ENCODE results near the gene ADAMTS1.
A peak's percentile ranks its signal among the peaks of the same experiment; 100 is the strongest.

The ADAMTS1 gene

DNA sequence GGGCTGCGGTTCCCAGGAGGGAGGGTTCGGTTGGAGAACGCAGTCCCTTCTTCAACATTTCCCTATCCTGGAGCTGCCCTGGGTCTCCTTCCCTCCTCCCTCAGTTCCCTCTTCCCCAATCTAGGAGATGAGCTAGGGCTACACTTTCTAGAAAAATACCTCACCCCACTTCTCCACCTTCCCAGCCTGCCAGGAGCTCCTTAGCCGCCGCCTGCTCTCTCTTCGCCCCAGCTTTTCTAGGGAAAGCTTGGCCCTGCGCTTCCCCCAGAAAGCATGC lies 488 bp upstream of the ADAMTS1 start:
- DNase-seq, result peak in 6 of 58 donors; percentile 34 to 74 (median 58)

DNA sequence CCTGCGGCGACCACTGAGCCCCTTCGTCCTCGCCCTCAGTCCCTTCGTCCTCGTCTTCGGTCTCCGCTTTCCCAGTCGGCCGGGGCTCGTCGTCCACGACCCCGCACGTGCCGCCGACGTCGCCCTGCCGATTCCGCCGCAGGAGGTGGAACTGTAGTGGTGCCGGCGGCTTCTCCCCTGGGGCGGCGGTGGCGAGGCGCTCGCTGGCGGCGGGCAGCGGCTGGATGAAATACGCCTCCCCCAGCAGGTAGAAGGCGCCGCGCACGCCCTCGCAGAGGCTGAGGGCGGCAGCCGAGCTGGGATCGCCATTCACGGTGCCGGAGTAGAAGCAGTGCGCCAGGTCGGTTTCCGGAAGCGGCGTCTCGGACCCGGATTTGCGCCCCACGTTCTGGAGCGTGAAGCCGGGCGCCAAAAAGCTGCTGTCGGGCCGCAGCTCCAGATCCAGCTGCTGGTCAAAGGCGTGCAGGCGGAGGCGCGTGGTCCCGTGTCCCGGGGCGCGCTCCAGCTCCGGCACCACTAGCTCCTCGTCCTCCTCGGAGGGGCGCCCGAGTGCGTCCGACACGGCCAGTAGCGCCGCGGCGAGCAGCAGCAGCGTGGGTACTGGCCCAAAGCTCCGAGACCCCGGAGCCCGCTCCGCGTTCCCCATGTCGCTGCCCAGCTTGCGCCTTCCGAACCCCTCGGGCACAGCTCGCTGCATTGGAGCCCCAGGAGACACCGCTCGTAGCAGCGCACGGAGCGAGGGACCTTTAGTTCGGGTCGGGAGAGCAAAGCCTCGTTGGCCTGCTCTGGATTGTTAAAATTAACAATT lies 747 bp downstream of the ADAMTS1 start:
- DNase-seq, result peak in 49 of 58 donors; percentile 8 to 65 (median 51)

DNA sequence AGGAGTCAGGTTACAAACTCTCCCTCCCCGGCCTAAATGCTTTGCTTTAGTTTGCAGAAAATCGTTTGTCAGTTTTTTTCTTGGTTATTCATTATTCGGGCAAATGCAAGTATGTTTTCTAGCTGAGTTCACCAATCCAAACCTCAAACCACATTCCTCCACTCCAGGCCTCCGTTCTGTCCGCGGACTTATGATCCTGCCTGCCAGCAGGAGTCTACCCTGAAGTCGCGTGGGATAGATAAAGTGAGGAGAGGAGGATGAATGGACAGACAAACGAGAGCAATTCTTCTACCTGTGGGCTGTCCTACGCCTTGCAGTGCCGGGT lies 1.3 kb downstream of the ADAMTS1 start:
- no peak for DNase-seq

DNA sequence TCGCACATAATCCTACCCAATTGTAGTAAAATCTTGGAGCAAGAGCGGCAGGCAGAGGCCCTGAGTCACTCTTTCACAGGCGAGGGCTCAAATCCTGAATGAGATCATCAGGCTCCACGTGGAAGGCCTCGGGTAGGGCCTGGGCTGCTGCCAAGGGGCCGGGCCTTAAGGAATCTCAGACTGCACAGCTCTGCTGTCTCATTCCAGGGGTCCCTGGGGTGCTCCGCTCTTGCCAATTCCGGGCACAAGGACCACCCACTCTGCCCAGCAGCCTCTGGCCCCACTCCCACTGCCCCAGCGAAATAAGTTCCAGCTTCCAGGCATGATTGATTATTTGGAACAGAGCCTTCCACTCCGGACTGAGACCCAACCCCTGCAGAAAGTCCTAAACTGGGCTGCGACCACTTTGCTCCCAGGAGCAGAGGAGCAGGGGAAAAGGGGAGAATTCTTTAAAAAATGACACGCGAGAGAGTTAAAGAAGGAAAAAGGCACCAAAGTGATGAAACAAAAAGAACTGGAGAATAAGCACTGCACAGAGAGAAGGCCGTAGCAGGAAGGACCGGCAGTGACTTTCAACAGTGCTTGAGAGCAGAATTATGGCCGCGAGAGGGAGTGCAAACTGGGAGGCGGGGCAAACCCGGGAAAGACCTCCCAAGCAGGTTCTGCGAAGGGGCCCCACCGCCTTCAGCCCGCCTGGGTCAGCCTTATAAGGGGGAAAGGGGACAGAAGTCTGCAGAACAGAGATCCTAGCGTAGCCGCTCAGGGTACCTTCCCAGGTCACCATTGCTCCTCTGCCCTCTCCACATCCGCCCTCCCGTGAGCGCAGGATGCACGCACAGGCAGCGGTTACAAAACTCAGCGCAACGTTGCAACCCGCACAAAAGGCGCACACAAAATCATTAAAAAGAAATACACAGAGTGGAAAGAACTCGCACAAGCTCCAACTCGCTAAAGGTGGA lies 2.0 kb downstream of the ADAMTS1 start:
- DNase-seq, result peak in 56 of 58 donors; percentile 18 to 92 (median 76)

DNA sequence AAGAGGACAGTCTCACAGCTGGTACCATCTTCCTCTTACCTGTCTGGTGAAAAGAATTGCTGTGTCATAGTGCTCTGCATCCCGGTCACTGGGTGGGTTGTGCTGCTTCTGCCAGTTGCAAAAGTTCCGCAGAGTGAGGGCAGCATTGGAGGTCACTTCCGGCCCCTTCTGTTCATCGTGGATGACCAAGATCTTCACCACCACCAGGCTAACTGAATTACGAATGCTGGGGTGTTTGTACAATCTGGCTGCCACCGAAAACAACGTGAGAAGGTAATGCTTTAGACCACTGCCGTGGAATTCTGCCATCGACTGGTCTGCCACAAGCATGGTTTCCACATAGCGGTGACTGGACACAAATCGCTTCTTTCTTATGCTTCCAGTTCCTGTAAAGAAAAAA lies 2.9 kb downstream of the ADAMTS1 start:
- DNase-seq, result no peak

DNA sequence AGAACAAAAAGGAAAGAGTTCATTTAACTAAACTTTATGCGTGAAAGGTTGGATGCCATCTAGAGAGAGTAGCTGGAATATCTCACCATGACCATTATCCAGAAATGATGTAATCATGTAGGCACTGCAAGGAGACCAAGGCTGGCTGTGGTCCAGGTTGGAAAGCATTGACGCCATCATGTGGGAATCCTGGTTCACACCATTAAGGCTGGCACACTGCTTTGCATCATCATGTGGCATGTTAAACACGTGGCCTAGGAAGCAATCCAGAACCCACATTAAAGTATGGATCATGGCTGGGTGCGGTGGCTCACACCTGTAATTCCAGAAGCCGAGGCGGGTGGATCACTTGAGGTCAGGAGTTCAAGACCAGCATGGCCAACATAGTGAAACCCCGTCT lies 4.3 kb downstream of the ADAMTS1 start:
- peak in 11 of 58 donors; percentile 10 to 89 (median 27) for DNase-seq

DNA sequence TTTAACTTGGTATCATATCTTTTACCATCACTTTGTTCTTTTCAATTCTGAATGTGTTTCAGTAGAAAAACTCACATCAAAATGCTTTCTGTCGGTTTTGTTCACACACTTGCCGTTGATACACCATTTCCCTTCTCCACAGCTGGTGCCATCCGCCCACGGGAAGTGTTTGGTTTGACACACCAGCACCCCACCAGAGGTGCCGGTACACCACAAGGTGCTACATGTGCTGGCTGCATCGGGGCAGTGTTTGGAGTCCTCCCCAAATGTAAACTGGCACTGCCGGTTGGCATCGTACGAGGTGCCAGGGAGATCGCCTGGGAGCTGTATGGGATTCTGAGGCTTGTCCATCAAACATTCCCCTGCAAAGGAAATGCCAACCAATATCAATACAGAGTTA lies 5.0 kb downstream of the ADAMTS1 start:
- peak in 1 of 58 donors; percentile 5 for DNase-seq

DNA sequence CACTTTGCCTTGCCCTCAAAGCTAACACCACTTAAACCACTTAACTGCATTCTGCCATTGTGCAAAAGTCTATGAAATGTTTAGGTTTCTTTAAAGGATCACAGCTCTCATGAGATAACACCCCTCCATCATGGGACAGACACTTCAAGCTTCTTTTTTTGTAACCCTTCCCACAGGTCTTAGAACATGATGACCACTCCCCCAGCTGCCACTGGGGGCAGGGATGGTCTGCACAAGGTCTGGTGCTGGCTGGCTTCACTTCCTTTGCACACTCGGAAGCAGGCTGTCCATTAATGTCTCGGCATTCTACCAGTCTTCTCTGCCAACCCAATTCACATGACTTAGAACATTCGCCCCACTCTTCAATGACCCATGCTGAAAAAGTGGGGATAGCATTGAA lies 7.7 kb downstream of the ADAMTS1 start:
- DNase-seq, result no peak

DNA sequence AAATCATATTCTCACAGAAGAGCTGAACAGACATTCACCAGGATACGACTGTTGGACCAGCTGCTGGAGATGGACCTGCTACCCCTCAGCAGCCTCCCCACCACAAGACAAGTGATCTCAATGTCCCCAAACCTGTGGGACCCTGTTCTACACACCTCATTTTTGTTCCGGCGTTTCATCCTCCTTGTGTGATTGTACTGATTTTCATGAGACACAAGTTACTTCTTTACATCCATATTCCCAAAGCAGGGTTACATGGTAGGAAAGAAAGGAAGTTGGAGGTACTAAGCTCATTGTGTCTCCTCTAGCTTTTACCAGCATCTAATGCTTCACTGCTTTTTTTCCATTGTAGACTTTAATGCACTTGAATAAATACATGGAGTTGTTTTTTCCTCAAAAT lies 8.7 kb downstream of the ADAMTS1 start:
- DNase-seq, result no peak

DNA sequence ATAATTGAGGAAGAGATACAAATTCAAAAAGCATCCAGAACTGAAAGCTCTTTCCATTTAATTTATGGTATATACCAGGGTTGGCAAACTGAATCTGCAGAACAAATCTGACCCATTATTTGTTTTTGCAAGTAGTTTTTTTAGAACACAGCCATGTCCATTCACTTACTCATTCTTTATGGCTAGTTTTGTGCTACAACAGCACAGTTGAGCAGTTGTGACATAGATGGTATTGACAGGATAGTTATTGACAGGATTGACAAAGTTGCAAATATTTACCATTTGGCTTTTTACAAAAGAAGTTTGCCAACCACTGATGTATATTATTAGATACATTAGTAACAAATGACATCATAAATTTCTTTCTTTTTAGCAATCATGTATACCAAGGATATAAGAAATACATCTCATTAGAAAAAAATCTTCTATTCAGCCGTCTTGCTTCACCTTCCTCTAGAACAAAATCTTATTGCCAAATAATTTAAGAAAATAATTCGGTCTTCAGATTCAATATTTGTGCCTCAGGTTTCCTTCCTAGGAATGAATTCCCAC lies 9.4 kb downstream of the ADAMTS1 start:
- no peak for DNase-seq

DNA sequence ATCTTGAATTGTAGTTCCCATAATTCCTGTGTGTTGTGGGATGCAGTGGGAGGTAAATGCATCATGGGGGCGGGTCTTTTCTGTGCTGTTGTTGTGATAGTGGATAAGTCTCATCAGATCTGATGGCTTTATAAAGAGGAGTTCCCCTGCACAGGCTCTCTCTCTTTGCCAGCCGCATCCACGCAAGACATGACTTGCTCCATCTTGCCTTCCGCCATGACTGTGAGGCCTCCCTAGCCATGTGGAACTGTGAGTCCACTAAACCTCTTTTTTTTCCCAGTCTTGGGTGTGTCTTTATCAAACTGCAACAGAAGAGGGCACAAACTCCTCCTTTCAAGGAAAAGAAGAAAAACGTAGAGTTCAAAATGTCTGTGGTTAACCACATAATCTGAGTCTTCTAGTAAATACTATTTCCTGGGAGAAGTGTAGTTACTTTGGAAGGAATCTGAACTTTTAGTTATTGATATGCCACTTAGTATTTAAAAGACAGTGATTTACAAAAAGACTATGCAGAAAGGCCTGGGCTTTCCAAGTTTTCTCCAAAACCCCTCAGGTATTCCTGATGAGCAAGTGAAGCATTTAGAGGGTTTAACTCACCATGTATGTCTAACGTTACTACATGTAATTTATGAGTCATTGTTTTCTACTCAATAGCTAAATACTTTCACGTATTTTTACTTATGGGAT lies 10.0 kb downstream of the ADAMTS1 start:
- DNase-seq, result no peak

DNA sequence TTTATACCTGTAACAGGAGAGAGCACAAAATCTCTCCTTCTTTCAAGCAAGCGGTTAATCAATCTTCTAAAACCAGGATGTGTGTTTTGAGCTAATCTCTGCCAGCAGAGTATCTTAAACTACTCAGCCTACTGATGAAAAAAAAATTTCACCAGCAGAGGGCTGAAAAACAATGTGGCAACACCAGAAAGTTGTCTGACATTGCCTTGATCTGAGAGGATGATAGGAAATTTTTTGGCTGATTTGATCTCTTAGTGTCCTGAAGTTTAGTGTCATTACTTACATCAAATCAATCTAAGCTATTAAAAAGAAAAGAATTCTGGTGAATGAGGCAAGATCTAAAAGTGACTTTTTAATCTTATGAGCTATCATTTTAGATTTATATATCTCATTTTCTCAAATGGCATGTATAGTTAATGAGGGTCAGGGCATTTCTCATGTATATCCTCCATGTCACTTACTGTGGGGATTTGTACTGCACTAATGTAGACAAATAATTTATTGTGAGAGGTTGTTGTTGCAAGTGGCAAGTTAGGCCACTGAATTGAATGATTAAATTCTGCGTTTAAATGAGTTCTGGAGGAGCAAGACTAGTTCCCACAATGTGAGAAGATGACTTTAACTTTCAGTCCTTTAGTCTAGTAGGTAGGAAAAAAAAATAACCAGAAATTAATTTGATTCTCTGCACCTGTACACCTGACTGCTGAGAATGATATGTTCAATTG lies 10.9 kb downstream of the ADAMTS1 start:
- no peak for DNase-seq

DNA sequence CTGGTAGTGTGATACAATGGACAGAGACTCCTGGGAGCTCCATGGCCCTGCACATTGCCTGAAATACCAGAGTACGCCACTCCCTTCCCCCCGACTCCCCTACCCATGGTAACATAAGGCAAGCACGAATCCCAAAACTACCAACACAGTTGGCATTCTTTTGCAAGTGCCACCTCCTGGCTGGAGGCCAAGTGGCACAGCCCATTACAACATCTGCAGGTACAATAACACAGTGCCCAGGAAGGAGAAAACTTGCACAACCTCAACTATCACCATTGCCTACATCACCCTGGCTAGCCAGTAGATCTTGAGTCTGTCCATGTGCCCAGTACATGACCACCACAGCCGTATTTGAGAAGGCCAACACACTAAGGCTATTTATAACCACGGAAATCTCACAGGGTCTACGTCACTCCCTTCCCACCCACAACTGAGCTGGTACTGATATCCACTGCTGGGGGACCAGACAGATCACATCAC lies 11.7 kb downstream of the ADAMTS1 start:
- no peak for DNase-seq

DNA sequence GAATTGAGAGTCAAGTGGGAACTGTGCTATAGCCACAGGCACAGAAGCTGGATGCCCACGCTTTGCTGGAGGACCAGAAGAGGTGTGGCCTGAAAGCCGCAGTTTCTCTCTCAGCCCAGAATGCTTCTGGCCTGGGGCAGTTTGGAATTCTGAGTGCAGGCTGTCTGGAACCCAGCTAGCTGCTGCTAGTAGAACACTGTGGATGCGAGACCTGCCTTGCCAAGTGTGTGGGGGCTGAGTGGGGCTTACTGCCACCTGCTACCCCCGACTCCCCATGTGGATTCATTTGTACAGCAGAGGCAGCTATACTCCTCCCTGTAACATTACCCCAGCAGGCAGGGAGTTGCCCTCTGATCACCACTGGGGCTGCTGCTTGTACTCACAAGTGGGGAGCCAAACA lies 12.2 kb downstream of the ADAMTS1 start:
- no peak for DNase-seq

DNA sequence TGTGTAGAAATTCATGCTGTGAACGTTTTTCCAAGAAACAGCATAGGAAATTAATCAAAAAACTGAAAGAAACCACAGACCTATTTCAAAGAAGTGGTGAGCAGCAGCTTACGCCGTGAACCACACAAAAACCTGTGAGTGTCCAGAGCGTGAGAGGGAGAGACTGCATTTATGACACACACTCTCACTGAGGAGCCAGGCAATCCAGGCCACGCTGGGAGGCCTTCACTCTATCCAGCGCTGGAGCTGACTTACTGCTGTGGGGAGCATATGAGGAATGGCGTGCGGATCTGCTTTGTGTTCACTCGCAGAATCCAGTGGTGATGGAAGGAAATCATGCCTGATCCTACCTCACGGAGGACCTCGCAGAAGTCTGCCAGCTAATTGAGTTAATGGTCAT lies 12.7 kb downstream of the ADAMTS1 start:
- DNase-seq, result no peak

DNA sequence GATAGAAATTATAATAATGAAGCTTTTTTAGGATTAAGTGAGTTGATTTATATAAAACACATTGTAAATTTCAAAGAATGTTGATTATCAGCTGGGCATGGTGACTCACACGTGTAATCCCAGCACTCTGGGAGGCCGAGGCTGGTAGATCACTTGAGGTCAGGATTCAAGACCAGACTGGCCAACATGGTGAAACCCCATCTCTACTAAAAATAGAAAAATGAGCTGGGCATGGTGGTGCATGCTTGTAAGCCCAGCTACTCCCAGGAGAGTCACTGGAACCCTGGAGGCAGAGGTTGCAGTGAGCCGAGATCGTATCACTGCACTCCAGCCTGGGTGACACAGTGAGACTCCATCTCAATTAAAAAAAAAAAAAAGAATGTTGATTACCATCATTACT lies 18.4 kb downstream of the ADAMTS1 start:
- DNase-seq, result no peak

DNA sequence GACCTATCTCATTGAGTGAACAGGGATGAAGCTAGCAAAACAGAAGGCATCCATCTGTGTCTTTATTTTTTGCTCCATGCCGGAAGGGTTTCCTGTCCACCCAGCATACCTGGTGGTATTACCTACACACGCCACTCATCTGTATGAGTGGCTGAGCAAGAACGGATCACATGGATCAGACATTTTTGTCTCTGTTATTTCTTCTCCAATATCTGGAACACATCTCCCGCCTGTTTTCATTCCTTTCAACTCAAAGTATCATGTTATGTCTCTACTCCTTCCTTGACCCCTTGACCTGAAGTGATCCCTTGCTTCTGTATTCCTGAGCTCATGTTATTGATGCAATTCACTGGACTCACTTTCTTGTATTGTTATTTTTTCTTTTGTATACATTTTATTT lies 24.7 kb downstream of the ADAMTS1 start:
- DNase-seq, result no peak

DNA sequence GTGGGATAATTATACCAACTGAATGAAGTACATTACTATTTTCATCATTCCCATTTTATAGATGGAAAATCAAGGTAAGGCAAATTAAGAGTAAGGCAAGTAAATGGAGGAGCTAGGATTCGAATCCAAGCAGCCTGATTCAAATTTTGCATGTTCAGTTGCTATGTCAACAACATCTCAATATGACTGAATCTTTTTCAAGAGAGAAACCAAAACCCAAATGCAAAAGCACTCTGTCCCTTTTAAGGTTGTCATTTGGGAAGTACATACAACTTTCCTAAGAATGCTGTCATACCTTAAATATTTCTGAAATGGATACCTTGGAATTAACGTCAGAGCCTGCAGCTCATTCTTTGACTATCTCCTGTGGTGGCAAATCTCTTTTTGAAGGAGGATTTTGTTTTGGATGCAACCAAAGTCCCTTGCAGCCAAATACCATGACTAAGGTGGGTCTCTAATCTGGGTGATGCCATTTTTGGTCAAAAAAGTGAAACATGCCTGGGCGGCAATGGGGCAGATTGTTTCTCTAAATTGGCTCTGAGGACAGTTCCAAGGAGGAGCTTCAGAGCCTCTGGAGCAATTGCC lies 25.4 kb downstream of the ADAMTS1 start:
- no peak for DNase-seq

DNA sequence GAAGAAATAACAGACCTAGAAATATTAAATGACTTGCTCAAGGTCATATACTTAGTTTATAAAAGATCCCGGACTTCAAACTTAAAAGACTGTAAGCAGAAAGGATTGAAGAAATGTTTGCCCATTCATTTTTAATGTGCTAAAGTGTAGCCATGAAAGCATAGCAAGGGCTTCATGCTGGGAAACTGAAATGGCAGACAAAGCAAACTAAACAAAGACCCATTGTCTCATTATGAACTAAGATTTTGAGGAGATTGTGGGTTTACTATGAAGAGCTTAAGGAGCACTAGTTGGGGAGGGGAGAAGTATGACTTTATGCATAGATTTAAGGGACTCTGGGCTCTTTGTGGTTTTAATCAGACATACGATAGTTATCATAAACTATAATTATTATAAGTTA lies 26.3 kb downstream of the ADAMTS1 start:
- DNase-seq, result no peak

DNA sequence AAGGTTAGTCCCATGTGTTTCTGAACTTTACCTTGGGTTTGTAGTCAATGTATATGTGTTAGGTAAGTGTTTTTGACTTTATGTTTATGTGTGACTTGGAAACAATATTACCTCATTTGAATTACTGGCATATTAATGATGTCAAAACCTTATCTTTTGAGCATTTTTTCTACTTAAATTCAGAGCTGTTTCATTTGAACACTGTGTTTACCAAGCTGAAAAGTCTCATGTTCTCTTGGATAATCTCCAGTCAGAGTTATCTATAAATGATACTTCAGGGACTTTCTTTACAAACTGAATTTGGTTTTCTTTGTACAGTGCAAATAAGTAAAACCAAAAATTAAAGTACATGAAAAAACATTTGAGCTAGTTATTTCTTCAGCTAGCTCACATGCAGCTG lies 30.0 kb downstream of the ADAMTS1 start:
- DNase-seq, result no peak

DNA sequence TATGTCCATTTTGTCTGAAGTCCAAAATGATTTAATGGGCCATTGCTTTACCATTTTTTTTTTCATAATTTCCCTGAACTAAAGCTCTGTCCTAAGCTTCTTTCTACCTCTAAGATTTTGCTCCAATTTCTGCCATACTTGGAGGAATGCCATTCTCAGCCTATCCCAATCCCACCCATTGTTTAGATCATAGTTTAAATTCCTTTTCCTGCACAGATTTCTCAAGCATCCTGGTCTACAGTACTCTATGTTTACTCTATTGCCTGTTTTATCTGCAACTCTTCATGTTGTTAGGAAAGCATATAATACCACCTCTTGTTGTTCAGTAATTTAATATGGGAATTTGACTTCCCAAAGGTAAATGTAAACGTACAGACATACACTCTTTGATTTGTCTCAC lies 30.8 kb downstream of the ADAMTS1 start:
- DNase-seq, result no peak

Measured in anterior cingulate cortex (tissue), 58 donors.